ENCODE measurements around the gene GGTA1. TPM values are rescaled to one million over a fixed set of nuclear protein-coding genes. Genes with fewer than 3 reads are reported as not detected.

The GGTA1 gene
- polyA plus RNA-seq, 1 donor from 2014 or later = not detected

DNA sequence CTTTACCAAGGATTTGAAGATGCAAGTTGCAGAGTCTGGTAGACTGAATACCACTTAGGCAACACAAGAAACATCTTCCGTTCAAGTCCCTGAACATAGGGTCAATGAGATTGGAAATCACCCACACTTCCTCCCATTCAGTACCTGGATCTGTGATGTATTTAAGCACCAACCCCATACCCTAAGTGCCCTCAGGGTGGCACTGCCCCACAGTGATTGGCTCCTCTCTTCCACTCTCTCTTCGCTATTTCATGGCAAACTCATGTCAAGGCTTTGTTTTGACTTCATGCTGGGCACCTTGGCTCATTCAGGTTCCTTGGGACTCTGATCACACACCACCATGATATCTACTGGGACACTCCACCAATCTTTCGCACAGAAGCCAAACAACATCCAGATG, 53.7 kb downstream of the GGTA1 start:
- H3F3A ChIP-seq (ENCODE audit: insufficient read depth, low read length, poor library complexity, severe bottlenecking) = no peaks in the 10 kb centered on the region
- H3K9me2 ChIP-seq (ENCODE audit: insufficient read depth, low read length) = no peaks in the 10 kb centered on the region
- no peak overlapping the region for H2AFZ ChIP-seq (ENCODE audit: low read depth, low read length)
- H3K27me3 ChIP-seq (ENCODE audit: insufficient read depth, low read depth, low read length) = no peaks in the 10 kb centered on the region
- H4K20me1 ChIP-seq (ENCODE audit: insufficient read depth) = no peaks in the 10 kb centered on the region
- H3K9me3 ChIP-seq (ENCODE audit: low read length) = no peaks in the 10 kb centered on the region
- no peak overlapping the region for H3K9ac ChIP-seq (ENCODE audit: low read length)
- no peaks in the 10 kb centered on the region for H3K36me3 ChIP-seq (ENCODE audit: insufficient read depth, low read length)
- H3K27ac ChIP-seq (ENCODE audit: low read length) = no peak overlapping the region
- H3K79me2 ChIP-seq (replicated peaks; ENCODE audit: insufficient read depth, low read length) = no peaks in the 10 kb centered on the region
- no peak overlapping the region for H3K4me3 ChIP-seq (ENCODE audit: low read length)
- TF ChIP-seq TAF1 (IDR thresholded peaks at IDR 0.05; ENCODE audit: low read depth) (no peak), RAD21 (conservative IDR thresholded peaks at IDR 0.05) (no peak), CTCF (IDR thresholded peaks at IDR 0.05; ENCODE audit: poor library complexity, severe bottlenecking) (no peak), EZH2 (IDR thresholded peaks at IDR 0.05; ENCODE audit: borderline replicate concordance, insufficient read depth, low read length, poor library complexity, severe bottlenecking) (no peak), POLR2AphosphoS5 (IDR thresholded peaks at IDR 0.05) (no peak), SMC3 (conservative IDR thresholded peaks at IDR 0.05; ENCODE audit: poor library complexity) (no peak), EP300 (conservative IDR thresholded peaks at IDR 0.05; ENCODE audit: poor library complexity, severe bottlenecking) (no peak), MXI1 (conservative IDR thresholded peaks at IDR 0.05; ENCODE audit: poor library complexity, severe bottlenecking) (no peak)
- TF ChIP-seq, protein P1, sequence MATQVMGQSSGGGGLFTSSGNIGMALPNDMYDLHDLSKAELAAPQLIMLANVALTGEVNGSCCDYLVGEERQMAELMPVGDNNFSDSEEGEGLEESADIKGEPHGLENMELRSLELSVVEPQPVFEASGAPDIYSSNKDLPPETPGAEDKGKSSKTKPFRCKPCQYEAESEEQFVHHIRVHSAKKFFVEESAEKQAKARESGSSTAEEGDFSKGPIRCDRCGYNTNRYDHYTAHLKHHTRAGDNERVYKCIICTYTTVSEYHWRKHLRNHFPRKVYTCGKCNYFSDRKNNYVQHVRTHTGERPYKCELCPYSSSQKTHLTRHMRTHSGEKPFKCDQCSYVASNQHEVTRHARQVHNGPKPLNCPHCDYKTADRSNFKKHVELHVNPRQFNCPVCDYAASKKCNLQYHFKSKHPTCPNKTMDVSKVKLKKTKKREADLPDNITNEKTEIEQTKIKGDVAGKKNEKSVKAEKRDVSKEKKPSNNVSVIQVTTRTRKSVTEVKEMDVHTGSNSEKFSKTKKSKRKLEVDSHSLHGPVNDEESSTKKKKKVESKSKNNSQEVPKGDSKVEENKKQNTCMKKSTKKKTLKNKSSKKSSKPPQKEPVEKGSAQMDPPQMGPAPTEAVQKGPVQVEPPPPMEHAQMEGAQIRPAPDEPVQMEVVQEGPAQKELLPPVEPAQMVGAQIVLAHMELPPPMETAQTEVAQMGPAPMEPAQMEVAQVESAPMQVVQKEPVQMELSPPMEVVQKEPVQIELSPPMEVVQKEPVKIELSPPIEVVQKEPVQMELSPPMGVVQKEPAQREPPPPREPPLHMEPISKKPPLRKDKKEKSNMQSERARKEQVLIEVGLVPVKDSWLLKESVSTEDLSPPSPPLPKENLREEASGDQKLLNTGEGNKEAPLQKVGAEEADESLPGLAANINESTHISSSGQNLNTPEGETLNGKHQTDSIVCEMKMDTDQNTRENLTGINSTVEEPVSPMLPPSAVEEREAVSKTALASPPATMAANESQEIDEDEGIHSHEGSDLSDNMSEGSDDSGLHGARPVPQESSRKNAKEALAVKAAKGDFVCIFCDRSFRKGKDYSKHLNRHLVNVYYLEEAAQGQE (IDR thresholded peaks at IDR 0.05; ENCODE audit: borderline replicate concordance) = no peak
- no peak overlapping the region for H3K4me2 ChIP-seq (ENCODE audit: low read length)

DNA sequence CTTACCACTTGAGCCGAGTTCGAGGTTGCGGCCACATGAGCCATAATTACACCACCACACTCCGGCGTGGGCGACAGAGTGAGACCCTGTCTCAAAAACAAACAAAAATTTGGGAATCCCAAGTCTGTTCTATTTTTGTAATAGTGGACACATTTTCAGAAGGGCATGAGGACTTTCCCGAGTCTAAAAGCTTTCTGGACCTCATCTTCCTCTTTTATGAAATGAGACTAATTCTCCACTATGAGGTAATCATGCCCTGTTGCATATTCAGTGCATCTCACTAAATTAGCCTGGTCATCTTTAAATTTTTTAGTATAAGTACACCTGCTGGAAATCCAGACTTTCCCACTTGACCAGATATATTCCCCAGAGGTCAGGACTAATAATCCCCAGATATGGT, 55.7 kb downstream of the GGTA1 start:
- H3K27ac ChIP-seq (ENCODE audit: low read length) = no peak overlapping the region

More for the DNA sequence above, 55.7 kb downstream of the GGTA1 start:
- H3K9me2 ChIP-seq (ENCODE audit: insufficient read depth, low read length) = no peaks in the 10 kb centered on the region
- no peak overlapping the region for H3K4me2 ChIP-seq (ENCODE audit: low read length)
- no peaks in the 10 kb centered on the region for H3K27me3 ChIP-seq (ENCODE audit: insufficient read depth, low read depth, low read length)
- TF ChIP-seq RAD21 (conservative IDR thresholded peaks at IDR 0.05) (no peak), EZH2 (IDR thresholded peaks at IDR 0.05; ENCODE audit: borderline replicate concordance, insufficient read depth, low read length, poor library complexity, severe bottlenecking) (no peak), POLR2AphosphoS5 (IDR thresholded peaks at IDR 0.05) (no peak), TAF1 (IDR thresholded peaks at IDR 0.05; ENCODE audit: low read depth) (no peak), CTCF (IDR thresholded peaks at IDR 0.05; ENCODE audit: poor library complexity, severe bottlenecking) (no peak), EP300 (conservative IDR thresholded peaks at IDR 0.05; ENCODE audit: poor library complexity, severe bottlenecking) (no peak), MXI1 (conservative IDR thresholded peaks at IDR 0.05; ENCODE audit: poor library complexity, severe bottlenecking) (no peak), SMC3 (conservative IDR thresholded peaks at IDR 0.05; ENCODE audit: poor library complexity) (no peak)
- TF ChIP-seq, protein P1 (IDR thresholded peaks at IDR 0.05; ENCODE audit: borderline replicate concordance) = no peak
- H4K20me1 ChIP-seq (ENCODE audit: insufficient read depth) = no peaks in the 10 kb centered on the region
- no peak overlapping the region for H3K9ac ChIP-seq (ENCODE audit: low read length)
- no peaks in the 10 kb centered on the region for H3K79me2 ChIP-seq (replicated peaks; ENCODE audit: insufficient read depth, low read length)
- no peaks in the 10 kb centered on the region for H3K36me3 ChIP-seq (ENCODE audit: insufficient read depth, low read length)
- H3K9me3 ChIP-seq (ENCODE audit: low read length) = no peaks in the 10 kb centered on the region
- no peaks in the 10 kb centered on the region for H3F3A ChIP-seq (ENCODE audit: insufficient read depth, low read length, poor library complexity, severe bottlenecking)
- no peak overlapping the region for H2AFZ ChIP-seq (ENCODE audit: low read depth, low read length)
- no peak overlapping the region for H3K4me3 ChIP-seq (ENCODE audit: low read length)

All from neural cell (in vitro differentiated cells).